NCI-H187 (cell line): ENCODE results near the gene FOXK2.

ENCODE experiments used
- DNase-seq, 2 experiments: peaks; one replicate each; lab custom pipeline; 2025; lab: John Stamatoyannopoulos, UW

The FOXK2 gene

DNA sequence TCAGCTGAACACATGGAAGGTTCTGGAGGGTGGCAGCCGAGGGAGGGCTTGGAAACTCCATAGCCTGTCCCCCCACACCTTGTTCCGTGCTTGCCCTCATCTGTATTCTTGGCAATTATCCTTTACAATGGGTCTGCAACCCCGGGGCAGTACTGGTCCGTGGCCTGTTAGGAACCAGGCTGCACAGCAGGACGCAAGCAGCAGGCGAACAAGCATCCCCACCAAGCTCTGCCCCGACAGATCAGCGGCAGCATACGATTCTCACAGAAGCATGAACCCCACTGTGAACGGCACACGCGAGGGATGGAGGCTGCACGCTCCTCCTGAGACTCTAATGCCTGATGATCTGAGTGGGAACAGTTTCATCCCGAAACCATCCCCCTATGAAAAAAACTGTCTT lies 122.5 kb downstream of the FOXK2 start:
- DNase-seq = no peak

- no peak for DNase-seq
Measured at GRCh38 chr17:82644148-82644547, 124.6 kb downstream of the FOXK2 start.

DNA sequence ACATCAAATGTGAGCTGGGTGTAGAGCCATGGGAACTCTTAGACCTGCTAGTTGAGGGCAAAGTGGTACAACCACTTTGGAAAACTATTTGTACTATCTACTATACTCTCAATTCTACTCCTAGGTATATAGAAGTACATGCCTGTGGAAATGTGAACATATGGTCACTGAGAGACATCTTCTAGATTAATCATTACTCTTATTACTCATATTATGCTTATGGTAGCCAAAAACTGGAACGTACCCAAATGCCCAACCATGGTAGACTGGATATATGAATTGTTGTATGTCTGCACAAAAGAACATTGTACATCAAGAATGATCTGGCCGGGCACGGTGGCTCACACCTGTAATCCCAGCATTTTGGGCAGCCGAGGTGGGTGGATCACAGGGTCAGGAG lies 126.0 kb downstream of the FOXK2 start:
- no peak for DNase-seq

- no peak for DNase-seq
Measured at GRCh38 chr17:82647593-82648164, 128.1 kb downstream of the FOXK2 start.

DNA sequence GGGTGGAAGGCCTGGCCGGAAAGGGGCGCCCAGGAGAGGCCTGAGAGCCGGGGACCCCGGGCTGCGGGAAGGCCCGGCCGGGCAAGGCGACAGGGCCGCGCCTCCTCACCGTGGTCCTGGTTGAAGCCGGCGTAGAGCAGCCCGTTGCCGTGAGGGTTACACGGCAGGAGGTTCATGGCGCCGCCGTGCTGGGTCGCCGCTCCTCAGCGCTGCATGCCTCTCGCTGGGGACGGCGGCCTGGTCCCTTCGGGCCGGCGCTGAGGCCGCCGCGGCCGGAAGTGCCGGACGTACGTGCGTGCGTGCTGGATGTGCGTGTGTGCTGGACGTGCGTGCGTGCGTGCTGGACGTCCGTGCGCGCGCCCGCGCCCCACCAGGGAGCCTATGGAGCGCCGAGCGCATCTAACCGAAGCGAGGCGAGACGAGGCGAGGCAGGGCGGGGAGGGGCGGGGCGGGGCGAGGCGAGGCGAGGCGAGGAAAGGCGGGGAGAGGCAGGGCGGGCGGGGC lies 128.7 kb downstream of the FOXK2 start, which contains the start of gene WDR45B:
TSS of gene WDR45B (minus strand) at position 280 of the 504 bp plus-strand sequence. CDS start at position 176, 104 bp downstream.
- DNase-seq = peak; percentile 77 to 90

GRCh38 chr17:82648742-82649331 lies 129.3 kb downstream of the FOXK2 start:
- DNase-seq = no peak

- no peak for DNase-seq
Measured at GRCh38 chr17:82649501-82650261, 130.1 kb downstream of the FOXK2 start.

DNA sequence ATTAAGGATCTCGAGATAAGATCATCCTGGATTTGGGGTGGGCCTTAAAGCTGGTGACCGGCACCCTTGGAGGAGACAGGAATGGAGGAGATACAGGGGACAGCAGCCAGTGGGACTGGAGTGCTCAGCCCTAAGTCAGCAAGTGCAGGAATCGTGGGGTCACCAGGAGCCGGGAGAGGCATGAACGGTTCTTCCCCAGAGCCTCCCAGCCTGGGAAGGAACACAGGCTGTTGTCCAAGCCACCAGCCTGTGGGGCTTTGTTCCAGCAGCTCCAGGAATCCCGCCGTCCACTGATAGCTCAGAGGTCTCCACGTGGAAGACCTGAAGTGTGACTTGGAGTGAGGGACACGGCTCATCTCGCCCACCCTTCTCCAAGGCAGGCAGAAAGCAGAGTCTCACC lies 131.2 kb downstream of the FOXK2 start:
- no peak for DNase-seq

- no peak for DNase-seq
Measured at GRCh38 chr17:82653651-82654528, 134.4 kb downstream of the FOXK2 start.
